Measurements from ENCODE around the gene DMWD. TPM values are rescaled to one million over a fixed set of nuclear protein-coding genes. Genes with fewer than 3 reads are reported as not detected.

The DMWD gene
- total RNA-seq, 1 donor from 2014 or later: 20.4 TPM

GRCh38 chr19:45739498-45740439, 52.9 kb downstream of the DMWD start:
- Histone ChIP-seq H3K27me3 (ENCODE audit: control insufficient read depth in 3 of 3, insufficient read depth in 3 of 3, low read length in 3 of 3) (no peaks in the 10 kb centered on the region), H3K9me3 (ENCODE audit: control insufficient read depth in 3 of 3, low read length in 3 of 3) (no peaks in the 10 kb centered on the region), H3K4me3 (ENCODE audit: low read length in 3 of 3) (no peak overlapping the region), H3K36me3 (ENCODE audit: control insufficient read depth in 3 of 3, insufficient read depth in 3 of 3, low read length in 3 of 3) (no peaks in the 10 kb centered on the region), H3K27ac (ENCODE audit: low read depth, low read length) (no peak overlapping the region), H3K4me1 (ENCODE audit: control insufficient read depth in 3 of 3, insufficient read depth in 3 of 3, low read length in 3 of 3) (no peaks in the 10 kb centered on the region), H3K9ac (ENCODE audit: low read depth in 1 of 3, low read length in 3 of 3) (no peak overlapping the region)

GRCh38 chr19:45733160-45733810, 59.4 kb downstream of the DMWD start, which contains the start of gene MEIOSIN:
MEIOSIN (plus strand) TSS chr19:45733439; CDS start chr19:45735377, 1,938 bp downstream.
- no peaks in the 10 kb centered on the region for H3K9me3 ChIP-seq (ENCODE audit: control insufficient read depth in 3 of 3, low read length in 3 of 3)
- H3K27me3 ChIP-seq (ENCODE audit: control insufficient read depth in 3 of 3, insufficient read depth in 3 of 3, low read length in 3 of 3): no peaks in the 10 kb centered on the region
- no peak within 1 kb of the TSS for H3K27ac ChIP-seq (ENCODE audit: low read depth, low read length)
- no peak within 1 kb of the TSS for H3K9ac ChIP-seq (ENCODE audit: low read depth in 1 of 3, low read length in 3 of 3)
- H3K36me3 ChIP-seq (ENCODE audit: control insufficient read depth in 3 of 3, insufficient read depth in 3 of 3, low read length in 3 of 3): no peaks in the 10 kb centered on the region
- peaks cover 11 to 13% (median 13%) of the 10 kb centered on the region in 3 donors for H3K4me1 ChIP-seq (ENCODE audit: control insufficient read depth in 3 of 3, insufficient read depth in 3 of 3, low read length in 3 of 3)
- no peak within 1 kb of the TSS for H3K4me3 ChIP-seq (ENCODE audit: low read length in 3 of 3)

Other genes with a start within 250 kb of the DMWD start
- gene OPA3, start 208.0 kb downstream of the DMWD start, total RNA-seq: 3.7 TPM
- 0.52 TPM for gene GPR4, start 190.6 kb downstream of the DMWD start, total RNA-seq
- 4.7 TPM for gene EML2, start 153.4 kb downstream of the DMWD start, total RNA-seq
- gene GIPR, start 124.6 kb downstream of the DMWD start, total RNA-seq: 0.52 TPM
- gene SNRPD2, start 100.9 kb downstream of the DMWD start, total RNA-seq: 210 TPM
- gene QPCTL, start 100.2 kb downstream of the DMWD start, total RNA-seq: 2.6 TPM
- 5.7 TPM for gene FBXO46, start 61.9 kb downstream of the DMWD start, total RNA-seq
- not detected for gene MEIOSIN, start 59.4 kb downstream of the DMWD start, total RNA-seq
- gene SIX5, start 23.6 kb downstream of the DMWD start, total RNA-seq: 8.4 TPM
- 160 TPM for gene DMPK, start 10.4 kb downstream of the DMWD start, total RNA-seq
- gene RSPH6A, start 22.5 kb upstream of the DMWD start, total RNA-seq: not detected
- gene SYMPK, start 70.3 kb upstream of the DMWD start, total RNA-seq: 23.5 TPM
- gene FOXA3, start 71.5 kb upstream of the DMWD start, total RNA-seq: not detected
- gene IRF2BP1, start 93.3 kb upstream of the DMWD start, total RNA-seq: 24.5 TPM
- 0.52 TPM for gene MYPOP, start 109.8 kb upstream of the DMWD start, total RNA-seq
- gene NANOS2, start 121.9 kb upstream of the DMWD start, total RNA-seq: not detected
- 0.52 TPM for gene NOVA2, start 181.0 kb upstream of the DMWD start, total RNA-seq
- 4.2 TPM for gene CCDC61, start 202.6 kb upstream of the DMWD start, total RNA-seq
- gene PGLYRP1, start 230.2 kb upstream of the DMWD start, total RNA-seq: 2.1 TPM
- 3.1 TPM for gene IGFL4, start 248.2 kb upstream of the DMWD start, total RNA-seq

All from skeletal muscle tissue (tissue), 4 donors.